Measurements from ENCODE around the gene KIAA0825.

GRCh38 chr5:94480486-94480885, 137.9 kb downstream of the KIAA0825 start:
- TF ChIP-seq CTCF (conservative IDR thresholded peaks at IDR 0.05; ENCODE audit: low read depth in 2 of 2), result no peak
- no peak for TF ChIP-seq STAT1 (IDR thresholded peaks at IDR 0.05; ENCODE audit: unreplicated experiment)
- no peak for TF ChIP-seq ZNF114 (CRISPR knock-in tag; IDR thresholded peaks at IDR 0.05)
- TF ChIP-seq CREB1 (CRISPR knock-in tag; IDR thresholded peaks at IDR 0.05; ENCODE audit: low read depth), result no peak

Measured in GM23338 (cell line).